Activated T-helper 2 cell treated with anti-CD3 and anti-CD28 coated beads, Interferon-gamma antibody, Interleukin-2, Interleukin-4, amounts not matched to agents 10 μg/mL and 5 μg/mL and 100 μg/mL, durations not matched to agents 14 hours and 24 hours and 36 hours (primary cell): ENCODE results near the gene CD300A. TPM values are rescaled to one million over a fixed set of nuclear protein-coding genes. Genes with fewer than 3 reads are reported as not detected.

Source experiments
- DNase-seq: peaks from one replicate; pipeline ENCODE4 v3.0.0; 2021; ENCODE audit warnings: low spot score
- H3K27ac Mint-ChIP-seq: one replicate; pipeline ENCODE4 v1.8.0; 2021; ENCODE audit warnings: mixed read lengths
- H3K27me3 Mint-ChIP-seq: one replicate; pipeline ENCODE4 v1.8.0; 2021; ENCODE audit warnings: low read depth, mixed read lengths
- H3K36me3 Mint-ChIP-seq: one replicate; pipeline ENCODE4 v1.8.0; 2021; ENCODE audit warnings: low read depth, mixed read lengths
- H3K4me1 Mint-ChIP-seq: one replicate; pipeline ENCODE4 v1.8.0; 2021; ENCODE audit warnings: low read depth, mixed read lengths
- H3K4me3 Mint-ChIP-seq: one replicate; pipeline ENCODE4 v1.8.0; 2021; ENCODE audit warnings: low read depth, mild to moderate bottlenecking, moderate library complexity, mixed read lengths
- H3K9me3 Mint-ChIP-seq: one replicate; pipeline ENCODE4 v1.8.0; 2021; ENCODE audit warnings: mixed read lengths
- intact Hi-C: fragments of 100-400 bp; cut with micrococcal nuclease; formaldehyde crosslinking; loops from one replicate; pipeline ENCODE4 v1.15.1; 2023
- total RNA-seq: library from RNA; stranded (reverse); gene quantifications from 2 replicates; pipeline ENCODE4 v1.2.3, GENCODE V29; 2022

The CD300A gene
- total RNA-seq, 1 donor from 2014 or later: 16.6 TPM

GRCh38 chr17:74465378-74466110, 890 bp upstream of the CD300A start:
- no peak overlapping the region for H3K4me3 Mint-ChIP-seq
- no peaks in the 10 kb centered on the region for H3K27me3 Mint-ChIP-seq
- no peak for DNase-seq
- intact Hi-C loops: no loop called here
- no peak overlapping the region for H3K27ac Mint-ChIP-seq
- H3K4me1 Mint-ChIP-seq: peaks cover 37% of the 10 kb centered on the region
- peaks cover 8% of the 10 kb centered on the region for H3K36me3 Mint-ChIP-seq
- H3K9me3 Mint-ChIP-seq: no peaks in the 10 kb centered on the region

DNA sequence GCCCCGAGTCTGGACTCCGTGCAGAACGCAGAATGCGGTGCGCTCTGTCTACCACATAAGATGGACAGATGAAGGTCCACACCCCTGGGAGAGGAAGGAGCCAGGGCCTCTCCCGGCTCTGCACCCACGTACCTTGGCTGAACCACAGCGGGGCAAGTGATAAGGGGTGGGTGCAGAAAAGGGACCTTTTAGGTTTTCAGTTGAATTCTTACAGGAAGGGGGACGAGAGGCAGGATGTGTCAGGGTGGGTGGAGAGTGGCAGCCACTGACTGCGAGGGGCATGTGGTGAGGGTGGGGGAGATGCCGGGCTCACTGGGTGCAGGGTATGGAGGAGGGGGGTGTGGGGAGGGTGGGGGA, 372 bp downstream of the CD300A start:
- no peak overlapping the region for H3K4me3 Mint-ChIP-seq
- H3K27ac Mint-ChIP-seq: no peak overlapping the region
- no peaks in the 10 kb centered on the region for H3K27me3 Mint-ChIP-seq
- H3K9me3 Mint-ChIP-seq: no peaks in the 10 kb centered on the region
- peaks cover 16% of the 10 kb centered on the region for H3K36me3 Mint-ChIP-seq
- DNase-seq: no peak
- H3K4me1 Mint-ChIP-seq: peaks cover 41% of the 10 kb centered on the region
- intact Hi-C loops: loop anchor here (1.0 kb wide), 1 partner anchor 12 kb away; no protein-coding TSS in a partner anchor

GRCh38 chr17:74467221-74467951, 952 bp downstream of the CD300A start:
- H3K27me3 Mint-ChIP-seq: no peaks in the 10 kb centered on the region
- H3K4me3 Mint-ChIP-seq: no peak overlapping the region
- peaks cover 22% of the 10 kb centered on the region for H3K36me3 Mint-ChIP-seq
- intact Hi-C loops: loop anchor here (1.0 kb wide), 1 partner anchor 12 kb away; no protein-coding TSS in a partner anchor
- H3K9me3 Mint-ChIP-seq: no peaks in the 10 kb centered on the region
- peak overlapping the region; percentile 72 for H3K27ac Mint-ChIP-seq
- no peak for DNase-seq
- peaks cover 41% of the 10 kb centered on the region for H3K4me1 Mint-ChIP-seq

DNA sequence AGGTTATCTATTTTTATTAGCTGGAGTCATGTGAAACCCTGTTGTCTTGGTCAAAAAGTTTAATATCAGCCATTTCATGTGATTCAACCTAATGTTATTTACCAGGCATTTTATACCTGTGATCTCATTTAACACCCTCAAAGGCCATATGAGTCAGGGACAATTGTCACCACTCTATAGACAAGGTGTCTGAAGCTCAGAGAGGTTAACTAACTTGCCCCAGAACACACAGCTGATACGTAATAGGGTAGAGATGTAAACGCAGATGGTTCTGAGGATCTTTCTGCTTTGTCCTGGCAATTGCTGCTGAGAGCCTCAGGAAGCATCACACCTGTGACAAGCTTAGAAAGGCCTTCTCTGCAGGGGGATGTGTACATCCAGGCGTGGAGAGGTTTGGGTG, 4.9 kb downstream of the CD300A start:
- Mint-ChIP-seq H3K27me3 (no peaks in the 10 kb centered on the region), H3K4me1 (peaks cover 41% of the 10 kb centered on the region), H3K36me3 (peaks cover 60% of the 10 kb centered on the region), H3K4me3 (no peak overlapping the region), H3K27ac (no peak overlapping the region), H3K9me3 (peaks cover 17% of the 10 kb centered on the region)
- DNase-seq: no peak
- intact Hi-C loops: no loop called here

DNA sequence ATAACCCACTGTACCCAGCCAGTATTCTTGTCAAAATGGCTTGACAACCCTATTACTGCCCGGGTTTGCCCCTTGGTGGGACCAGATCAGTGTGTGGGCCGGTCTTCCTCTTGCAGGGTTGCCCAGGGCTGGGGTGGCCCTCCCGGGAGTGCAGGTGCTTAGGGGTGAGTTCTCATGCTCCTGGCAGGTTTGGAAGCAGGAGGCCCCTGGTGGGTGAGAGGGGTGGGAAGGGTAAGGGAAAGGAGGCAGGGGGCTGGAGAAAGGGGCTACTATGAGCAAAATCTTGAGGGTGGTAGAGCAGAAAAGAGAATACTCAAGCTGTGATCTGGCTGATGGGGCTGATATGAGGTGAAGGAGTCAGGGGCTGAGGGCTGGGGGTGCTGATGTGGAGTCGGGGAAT, 6.5 kb downstream of the CD300A start:
- peaks cover 22% of the 10 kb centered on the region for H3K9me3 Mint-ChIP-seq
- no peak for DNase-seq
- peaks cover 43% of the 10 kb centered on the region for H3K4me1 Mint-ChIP-seq
- intact Hi-C loops: no loop called here
- H3K4me3 Mint-ChIP-seq: no peak overlapping the region
- peaks cover 72% of the 10 kb centered on the region for H3K36me3 Mint-ChIP-seq
- no peaks in the 10 kb centered on the region for H3K27me3 Mint-ChIP-seq
- H3K27ac Mint-ChIP-seq: no peak overlapping the region

DNA sequence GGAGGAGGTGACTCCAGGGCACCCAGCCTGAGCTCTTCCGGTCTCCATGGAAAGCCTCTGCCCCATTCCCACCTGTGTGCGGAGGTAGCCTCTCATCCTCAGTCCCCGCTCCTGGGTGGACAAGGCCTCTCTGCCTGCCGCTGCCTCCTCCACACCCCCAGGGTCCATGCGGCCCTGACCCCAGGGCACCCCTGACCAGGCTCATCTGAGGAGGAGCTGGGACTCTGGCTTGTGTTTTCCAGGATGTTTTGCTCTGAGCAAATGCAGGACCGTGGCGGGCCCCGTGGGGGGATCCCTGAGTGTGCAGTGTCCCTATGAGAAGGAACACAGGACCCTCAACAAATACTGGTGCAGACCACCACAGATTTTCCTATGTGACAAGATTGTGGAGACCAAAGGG, 6.9 kb downstream of the CD300A start:
- intact Hi-C loops: no loop called here
- no peaks in the 10 kb centered on the region for H3K27me3 Mint-ChIP-seq
- DNase-seq: no peak
- peaks cover 47% of the 10 kb centered on the region for H3K4me1 Mint-ChIP-seq
- H3K4me3 Mint-ChIP-seq: no peak overlapping the region
- H3K9me3 Mint-ChIP-seq: peaks cover 22% of the 10 kb centered on the region
- H3K27ac Mint-ChIP-seq: no peak overlapping the region
- H3K36me3 Mint-ChIP-seq: peaks cover 76% of the 10 kb centered on the region

- H3K27ac Mint-ChIP-seq: no peak overlapping the region
- H3K4me1 Mint-ChIP-seq: peaks cover 54% of the 10 kb centered on the region
- no peak for DNase-seq
- H3K27me3 Mint-ChIP-seq: no peaks in the 10 kb centered on the region
- H3K9me3 Mint-ChIP-seq: peaks cover 22% of the 10 kb centered on the region
- intact Hi-C loops: no loop called here
- peak overlapping the region; percentile 30 for H3K4me3 Mint-ChIP-seq
- H3K36me3 Mint-ChIP-seq: peaks cover 84% of the 10 kb centered on the region
Measured at GRCh38 chr17:74474043-74474792, 7.8 kb downstream of the CD300A start.

- no peak for DNase-seq
- intact Hi-C loops: no loop called here
- peaks cover 59% of the 10 kb centered on the region for H3K4me1 Mint-ChIP-seq
- peaks cover 87% of the 10 kb centered on the region for H3K36me3 Mint-ChIP-seq
- H3K9me3 Mint-ChIP-seq: peaks cover 22% of the 10 kb centered on the region
- H3K27ac Mint-ChIP-seq: no peak overlapping the region
- H3K27me3 Mint-ChIP-seq: no peaks in the 10 kb centered on the region
- H3K4me3 Mint-ChIP-seq: no peak overlapping the region
Measured at GRCh38 chr17:74475189-74475588, 8.8 kb downstream of the CD300A start.

GRCh38 chr17:74477411-74477810, 11.0 kb downstream of the CD300A start:
- Mint-ChIP-seq H3K4me3 (no peak overlapping the region), H3K27ac (no peak overlapping the region), H3K9me3 (peaks cover 22% of the 10 kb centered on the region), H3K4me1 (peaks cover 52% of the 10 kb centered on the region), H3K36me3 (peaks cover 88% of the 10 kb centered on the region), H3K27me3 (no peaks in the 10 kb centered on the region)
- intact Hi-C loops: no loop called here
- no peak for DNase-seq

DNA sequence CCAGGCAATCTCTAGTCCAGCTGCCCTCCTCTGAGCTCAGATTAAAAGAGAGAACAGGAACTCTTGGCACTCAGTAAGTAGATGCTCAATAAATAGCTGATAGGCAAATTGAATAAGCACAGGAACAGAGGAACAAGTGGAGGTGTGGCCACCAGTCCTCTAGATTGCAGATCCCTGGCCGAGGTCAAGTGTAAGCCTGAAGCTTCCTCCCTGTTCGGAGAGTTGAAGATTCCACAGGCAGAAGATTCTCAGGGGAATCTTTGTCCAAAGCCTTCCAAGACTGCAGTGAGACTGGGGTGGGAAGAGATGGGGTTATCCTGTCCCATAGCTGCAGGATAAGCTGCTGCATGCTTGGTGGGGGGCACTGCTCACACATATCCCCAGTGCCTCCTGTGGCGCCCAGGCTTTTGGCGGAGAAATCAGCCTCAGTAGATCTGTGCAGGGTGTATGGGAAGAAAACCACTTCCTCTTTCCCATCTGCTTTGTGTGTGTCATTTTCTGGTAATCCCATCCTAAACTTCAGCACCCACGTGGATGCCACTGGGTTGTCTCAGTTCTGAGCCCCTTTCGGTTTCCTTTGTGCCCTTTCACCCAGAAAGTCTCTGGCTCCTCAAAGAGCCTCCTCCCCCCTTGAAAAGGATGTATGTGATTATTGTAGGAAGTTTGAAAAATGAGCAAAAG, 12.1 kb downstream of the CD300A start:
- Mint-ChIP-seq H3K4me1 (peaks cover 46% of the 10 kb centered on the region), H3K4me3 (peak overlapping the region; percentile 37), H3K36me3 (peaks cover 84% of the 10 kb centered on the region), H3K27ac (peak overlapping the region; percentile 38), H3K9me3 (peaks cover 22% of the 10 kb centered on the region), H3K27me3 (no peaks in the 10 kb centered on the region)
- DNase-seq: peak; percentile 60
- intact Hi-C loops: loop anchor here (1.0 kb wide), 1 partner anchor 11 kb away; no protein-coding TSS in a partner anchor

GRCh38 chr17:74480290-74480689, 13.9 kb downstream of the CD300A start:
- H3K27me3 Mint-ChIP-seq: no peaks in the 10 kb centered on the region
- no peak overlapping the region for H3K27ac Mint-ChIP-seq
- intact Hi-C loops: no loop called here
- peaks cover 15% of the 10 kb centered on the region for H3K9me3 Mint-ChIP-seq
- peaks cover 37% of the 10 kb centered on the region for H3K4me1 Mint-ChIP-seq
- no peak for DNase-seq
- H3K4me3 Mint-ChIP-seq: no peak overlapping the region
- H3K36me3 Mint-ChIP-seq: peaks cover 80% of the 10 kb centered on the region

DNA sequence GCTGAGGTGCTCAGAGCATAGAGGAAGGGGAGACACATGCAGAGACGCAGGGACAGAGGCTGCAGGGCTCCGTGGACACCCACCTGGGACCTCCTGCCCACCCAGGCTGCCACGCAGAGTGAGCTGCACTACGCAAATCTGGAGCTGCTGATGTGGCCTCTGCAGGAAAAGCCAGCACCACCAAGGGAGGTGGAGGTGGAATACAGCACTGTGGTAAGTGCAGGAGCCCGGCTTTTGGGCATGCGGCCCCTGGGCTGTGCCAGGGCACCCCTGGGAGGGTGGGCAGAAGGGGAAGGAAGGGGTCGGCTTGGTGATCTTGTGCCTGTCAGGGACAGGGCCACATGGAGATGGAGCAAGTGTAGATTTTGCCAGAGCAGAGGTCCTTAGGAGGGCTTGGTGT, 15.2 kb downstream of the CD300A start:
- Mint-ChIP-seq H3K9me3 (peaks cover 2% of the 10 kb centered on the region), H3K4me1 (peaks cover 34% of the 10 kb centered on the region), H3K27ac (no peak overlapping the region), H3K36me3 (peaks cover 71% of the 10 kb centered on the region), H3K4me3 (no peak overlapping the region), H3K27me3 (no peaks in the 10 kb centered on the region)
- intact Hi-C loops: no loop called here
- no peak for DNase-seq
